ENCODE results near the gene NUP37.

Gene NUP37

GRCh38 chr12:102023343-102023930 lies 96.5 kb downstream of the NUP37 start:
- Mint-ChIP-seq H3K4me1 (ENCODE audit: low read depth) (peaks cover 5% of the 10 kb centered on the region), H3K36me3 (peaks cover 16% of the 10 kb centered on the region), H3K27me3 (no peaks in the 10 kb centered on the region), H3K27ac (no peak overlapping the region), H3K4me3 (no peak overlapping the region), H3K9me3 (ENCODE audit: low read depth) (no peaks in the 10 kb centered on the region)
